Measurements from ENCODE around the gene CSMD2.
A peak's percentile ranks its signal among the peaks of the same experiment; 100 is the strongest.

CSMD2 gene

DNA sequence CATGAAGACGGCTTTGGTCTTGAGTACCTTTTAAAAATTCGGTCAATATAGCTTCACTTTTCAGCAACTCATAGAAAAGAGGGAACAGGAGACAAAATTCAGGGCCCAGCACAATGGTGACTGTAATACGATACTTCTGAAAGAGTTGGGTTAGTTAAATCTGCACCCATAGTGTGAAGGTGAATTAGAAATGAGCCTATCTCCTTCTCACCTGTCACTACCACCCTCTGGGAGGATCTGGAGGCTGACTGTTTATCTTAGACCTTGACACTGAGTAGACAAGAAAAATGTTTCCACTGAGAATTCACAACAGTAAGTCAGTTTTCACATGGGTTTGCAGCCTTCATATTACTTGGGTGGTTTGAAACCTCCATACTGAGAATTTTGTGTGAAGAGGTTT, 359.0 kb downstream of the CSMD2 start:
- DNase-seq, result no peak

- no peak for DNase-seq
Observed at GRCh38 chr1:33802268-33802667, 362.8 kb downstream of the CSMD2 start.

DNA sequence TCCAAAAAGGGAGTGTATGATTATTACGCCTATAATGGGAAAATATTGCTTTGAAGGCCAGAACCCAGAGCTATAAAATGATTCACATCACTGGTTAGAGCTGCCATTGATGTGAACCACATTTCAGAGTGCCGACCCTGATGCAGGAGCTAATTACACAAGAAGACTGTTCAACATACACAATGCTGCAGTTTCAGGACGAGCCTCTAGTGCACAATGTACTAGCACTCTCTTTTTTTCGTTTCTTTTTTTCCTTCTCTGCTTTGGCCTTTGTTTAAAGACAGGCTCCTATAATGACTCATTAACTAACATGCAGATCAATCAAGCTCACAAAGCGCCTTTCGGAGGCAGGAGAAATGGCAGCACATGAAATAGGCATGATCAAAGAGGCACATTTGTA, 367.2 kb downstream of the CSMD2 start:
- no peak for DNase-seq

GRCh38 chr1:33792651-33793050, 372.4 kb downstream of the CSMD2 start:
- DNase-seq, result no peak

- no peak for DNase-seq
Observed at GRCh38 chr1:33792216-33792615, 372.8 kb downstream of the CSMD2 start.

DNA sequence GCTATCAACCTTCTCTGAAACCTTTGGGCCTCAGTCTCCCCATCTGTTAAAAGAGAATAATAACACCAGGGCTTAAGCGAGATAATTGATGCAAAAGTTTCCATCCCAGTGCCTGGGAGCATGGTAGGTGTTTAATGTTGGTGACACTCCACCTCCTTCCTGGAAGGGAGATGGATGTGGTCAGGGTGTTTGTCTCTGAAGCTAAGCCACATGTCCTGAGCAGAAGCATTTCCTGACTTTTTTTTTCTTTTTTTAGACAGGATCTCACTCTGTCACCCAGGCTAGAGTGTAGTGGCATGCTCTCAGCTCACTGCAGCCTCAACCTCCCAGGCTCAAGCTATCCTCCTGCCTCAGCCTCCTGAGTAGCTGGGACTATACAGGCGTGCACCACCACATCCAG, 373.8 kb downstream of the CSMD2 start:
- no peak for DNase-seq

- DNase-seq, result no peak
Observed at GRCh38 chr1:33790577-33790976, 374.5 kb downstream of the CSMD2 start.

DNA sequence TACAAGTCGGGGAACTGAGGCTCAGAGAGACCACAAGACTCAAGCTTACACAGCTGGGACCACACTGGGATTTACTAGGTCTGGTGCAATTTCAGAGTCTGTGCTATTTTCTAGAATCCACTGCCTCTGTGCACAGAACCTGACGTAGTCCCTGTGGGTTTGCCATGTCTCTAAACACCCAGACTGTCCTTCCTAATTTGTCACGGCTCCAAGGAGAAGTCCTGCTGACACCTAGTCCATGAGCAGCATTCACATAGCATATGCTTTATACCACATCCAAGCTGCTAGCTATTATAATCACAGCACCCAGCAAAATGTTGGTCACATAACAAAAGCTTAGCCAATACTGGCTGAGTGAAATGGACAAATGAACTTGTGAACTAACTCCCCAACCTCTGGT, 380.2 kb downstream of the CSMD2 start:
- DNase-seq, result no peak

DNA sequence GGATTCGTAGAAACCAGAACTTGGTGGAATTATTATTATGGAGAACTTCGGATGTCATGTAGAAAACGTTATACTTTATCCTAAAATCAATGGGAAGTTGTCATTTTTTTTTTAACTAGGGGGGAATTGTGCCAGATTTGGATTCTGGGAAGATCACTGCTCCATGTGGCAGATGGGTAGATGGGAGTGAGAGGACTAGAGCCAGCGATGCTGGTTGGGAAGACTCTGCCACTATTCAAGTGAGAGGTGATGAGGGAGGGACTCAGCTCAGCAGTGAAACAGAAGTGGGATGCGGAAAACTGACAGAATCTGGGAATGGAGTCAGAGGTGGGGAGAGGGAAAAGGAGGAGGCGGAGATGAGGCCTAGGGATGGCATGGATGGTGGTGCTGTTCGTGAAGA, 382.3 kb downstream of the CSMD2 start:
- DNase-seq, result no peak

GRCh38 chr1:33781652-33782051, 383.4 kb downstream of the CSMD2 start:
- no peak for DNase-seq

- DNase-seq, result no peak
Observed at GRCh38 chr1:33777337-33777736, 387.7 kb downstream of the CSMD2 start.

DNA sequence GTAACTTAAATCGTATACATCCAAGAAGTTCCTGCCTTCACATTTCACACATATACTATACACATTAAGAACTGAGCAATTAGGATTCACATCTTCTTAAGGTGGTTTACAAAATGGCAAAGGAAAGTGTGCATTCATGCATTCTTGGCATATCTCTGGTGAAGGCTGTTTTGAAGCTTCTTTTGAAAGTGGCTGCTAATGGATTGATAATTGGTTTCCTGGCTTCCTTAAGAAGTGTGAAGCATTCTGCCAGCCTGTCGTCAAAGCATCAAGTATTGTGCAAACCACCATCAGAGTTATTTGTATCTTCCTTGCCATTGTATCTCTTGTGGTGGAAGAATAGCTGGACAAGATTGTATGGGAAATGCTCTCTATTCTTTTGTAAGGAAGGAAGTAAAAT, 396.2 kb downstream of the CSMD2 start:
- DNase-seq, result no peak

GRCh38 chr1:33768106-33768505, 396.9 kb downstream of the CSMD2 start:
- DNase-seq, result no peak

GRCh38 chr1:33764149-33764548, 400.9 kb downstream of the CSMD2 start:
- DNase-seq, result no peak

DNA sequence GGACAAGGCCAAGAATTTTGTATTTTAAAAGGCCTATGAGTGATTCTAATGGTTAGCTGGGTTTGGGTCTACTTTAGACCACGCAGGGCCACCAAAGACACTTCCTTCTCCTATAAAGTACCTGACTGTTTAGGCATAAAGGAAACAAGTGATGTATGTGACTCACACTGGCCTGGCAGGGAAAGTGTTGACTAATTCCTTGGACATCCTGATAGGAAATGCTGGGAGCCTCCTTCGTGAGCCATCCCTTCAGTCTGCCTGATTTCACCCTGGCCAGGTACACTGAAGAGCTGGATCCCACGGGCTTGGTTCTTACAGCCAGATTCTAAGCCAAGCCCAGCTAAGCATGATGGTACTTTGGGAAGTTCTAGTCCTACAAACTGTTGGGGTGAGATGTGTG, 401.6 kb downstream of the CSMD2 start:
- peak; percentile 86 for DNase-seq

GRCh38 chr1:33762962-33763361, 402.1 kb downstream of the CSMD2 start:
- peak; percentile 80 for DNase-seq

DNA sequence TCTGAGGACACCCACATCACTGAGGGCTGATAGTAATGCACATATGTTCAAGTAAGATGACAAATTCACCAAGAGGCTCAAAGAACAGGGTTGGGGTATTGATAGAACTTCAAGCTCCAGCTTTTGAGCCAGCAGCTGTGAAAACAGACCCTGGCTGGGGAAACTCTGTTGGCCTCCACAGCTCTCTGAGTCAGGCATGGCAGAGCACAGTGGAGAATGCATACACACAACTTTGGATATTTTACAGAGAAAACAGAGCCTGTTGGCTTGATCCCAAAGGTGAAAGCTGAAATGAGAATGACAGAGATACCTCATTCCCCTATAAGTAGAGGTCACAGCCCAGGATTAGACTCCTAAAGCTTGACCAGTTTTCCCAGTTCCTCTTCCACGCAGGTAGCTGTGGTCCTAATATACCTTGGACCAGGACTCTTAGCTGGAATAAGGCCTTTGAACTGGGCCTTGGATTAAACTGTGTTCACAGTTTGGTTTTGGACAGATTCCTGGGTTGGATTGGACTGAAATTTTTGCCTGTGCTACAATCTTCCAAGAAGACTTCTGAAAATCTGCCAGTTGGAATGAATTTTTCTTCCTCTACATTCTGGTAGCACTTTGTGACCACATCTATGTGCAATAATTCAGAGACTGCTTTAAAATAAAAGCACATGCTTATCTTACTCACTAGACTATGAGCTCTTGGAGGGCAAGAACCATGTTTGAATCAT, 402.8 kb downstream of the CSMD2 start:
- DNase-seq, result peak; percentile 85

DNA sequence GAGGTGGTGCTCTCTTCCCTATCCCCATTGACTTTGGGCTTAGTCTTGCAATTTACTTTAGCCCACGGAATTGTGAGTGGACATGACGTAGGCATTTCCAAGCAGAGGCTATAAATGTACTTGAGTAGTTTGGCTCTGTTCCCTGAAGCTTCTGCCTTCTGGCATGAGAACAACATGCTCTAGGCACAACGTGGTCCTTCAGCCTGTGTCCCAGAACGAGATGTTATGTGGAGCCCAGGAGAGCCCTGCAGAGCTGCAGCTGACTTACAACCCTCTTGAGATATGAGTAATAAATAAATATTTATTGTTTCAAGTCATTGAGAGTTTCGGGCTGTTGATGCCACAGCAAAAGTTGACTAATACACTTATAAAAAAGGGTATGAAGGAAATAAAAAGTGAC, 406.3 kb downstream of the CSMD2 start:
- DNase-seq, result peak; percentile 69

DNA sequence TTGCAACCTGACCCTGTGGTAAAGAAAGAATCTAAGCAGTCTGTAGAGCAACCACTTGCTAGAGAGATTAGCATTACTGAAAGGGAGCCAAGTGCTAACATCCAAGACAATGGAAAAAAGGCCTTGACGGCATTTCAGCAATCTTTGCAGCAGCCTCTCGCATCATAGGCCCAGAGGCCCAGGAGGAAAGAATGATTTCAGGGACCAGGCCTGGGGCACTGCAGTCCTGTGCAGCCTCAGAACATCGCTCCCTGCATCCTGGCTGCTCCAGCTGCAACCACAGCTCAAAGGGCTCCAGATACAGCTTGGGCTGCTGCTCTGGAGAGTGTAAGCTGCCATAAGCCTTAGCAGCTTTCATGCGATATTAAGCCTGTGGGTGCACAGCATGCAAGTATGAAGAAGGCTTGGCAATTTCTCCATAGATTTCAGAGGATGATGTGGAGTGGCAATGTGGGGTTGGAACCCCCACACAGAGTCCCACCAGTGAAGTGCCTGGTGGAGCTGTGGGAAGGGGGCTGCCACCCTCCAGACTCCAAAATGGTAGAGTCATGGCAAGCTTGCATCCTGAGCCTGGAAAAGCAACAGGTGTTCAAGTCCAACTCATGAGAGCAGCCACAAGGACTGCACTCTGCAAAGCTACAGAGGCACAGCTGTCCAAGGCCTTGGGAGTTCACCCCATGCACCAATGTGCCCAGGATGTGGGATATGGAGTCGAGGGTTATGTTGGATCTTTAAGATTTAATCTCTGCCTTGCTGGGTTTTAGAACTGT, 411.8 kb downstream of the CSMD2 start:
- DNase-seq, result no peak

DNA sequence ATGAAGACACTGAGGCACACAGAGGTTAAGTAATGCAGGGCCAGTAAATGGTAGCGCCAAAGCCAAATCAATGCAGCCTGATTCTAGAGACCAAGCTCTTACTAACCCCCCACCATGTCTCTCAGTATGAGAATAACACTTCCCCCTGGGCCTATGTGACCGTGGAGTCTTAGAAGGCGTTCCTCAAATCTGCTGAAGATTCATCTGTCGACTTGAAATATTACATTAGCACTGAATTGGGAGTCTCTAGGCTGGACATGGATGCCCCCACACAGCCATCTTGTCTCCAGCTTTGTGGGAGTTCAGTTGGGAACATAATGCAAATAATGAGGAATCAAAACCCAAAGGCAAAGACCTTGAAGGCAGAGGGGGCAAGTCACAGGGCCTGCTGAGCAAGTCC, 419.1 kb downstream of the CSMD2 start:
- DNase-seq, result no peak

DNA sequence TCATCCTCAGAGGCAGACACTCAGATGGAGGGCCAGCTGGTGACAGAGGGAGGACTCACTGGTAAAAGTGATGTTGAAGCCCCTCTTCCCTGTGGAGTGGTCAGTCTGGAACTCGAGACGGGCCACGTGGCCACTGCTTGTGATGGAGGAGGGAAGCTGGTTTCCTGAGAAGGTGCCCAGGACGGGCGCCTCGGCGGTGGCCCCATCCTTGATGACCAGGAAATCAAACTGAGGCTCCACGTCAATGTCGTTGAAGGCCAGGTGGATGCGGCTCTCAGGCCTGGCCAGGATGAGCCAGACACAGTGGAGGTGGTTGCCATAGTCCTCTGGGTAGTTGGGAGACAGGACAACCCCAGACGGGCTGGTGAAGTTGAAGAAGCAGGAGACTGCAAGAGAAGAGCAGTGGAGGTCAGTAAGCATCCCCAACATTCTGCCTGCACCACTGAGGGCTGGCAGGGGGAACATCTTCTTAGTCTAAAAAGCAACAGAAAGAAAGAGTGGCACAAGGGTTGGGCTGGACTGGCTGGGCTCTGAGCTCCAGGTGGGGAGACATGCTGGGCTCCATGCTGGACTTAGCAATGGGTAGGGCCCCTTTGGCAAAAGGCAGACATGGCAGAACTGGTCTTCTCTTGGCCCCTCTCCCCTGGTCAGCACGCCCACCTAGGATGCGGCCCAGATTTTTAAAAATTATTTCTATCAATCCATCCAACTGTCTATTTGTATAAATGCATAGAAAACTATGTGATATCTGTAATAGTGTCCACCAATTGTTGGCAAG, 421.6 kb downstream of the CSMD2 start:
- DNase-seq, result no peak

GRCh38 chr1:33742663-33743062, 422.4 kb downstream of the CSMD2 start:
- DNase-seq, result no peak

GRCh38 chr1:33741749-33742148, 423.3 kb downstream of the CSMD2 start:
- DNase-seq, result no peak
